GM19328 (cell line): ENCODE data around the gene DNAJC5.
"Not testable (repeated sequence)": the region's sequence is repeated elsewhere in the genome, so short reads cannot be mapped to it uniquely, and the experiment has no call there.

Source experiments
- ATAC-seq: cut with Tn5 transposase; IDR thresholded peaks from one replicate; pipeline ENCODE4 v1.9.1; 2021; ENCODE audit warnings: mild to moderate bottlenecking, moderate library complexity; ENCODE audit not compliant: unreplicated experiment

The DNAJC5 gene

GRCh38 chr20:63952769-63953168 lies 57.8 kb downstream of the DNAJC5 start:
- no peak for ATAC-seq

- no peak for ATAC-seq
Measured at GRCh38 chr20:63953764-63954429, 59.0 kb downstream of the DNAJC5 start.

- ATAC-seq, result peak; percentile 2
Measured at GRCh38 chr20:63955281-63955826, 60.4 kb downstream of the DNAJC5 start.

GRCh38 chr20:63955827-63956663 lies 61.1 kb downstream of the DNAJC5 start, which contains the start of gene UCKL1:
Gene UCKL1, minus strand, starts transcription at chr20:63956416. Its CDS starts 44 bp downstream, at chr20:63956372.
- peak; percentile 66 for ATAC-seq

- ATAC-seq, result peak; percentile 1
Measured at GRCh38 chr20:63956664-63957003, 61.7 kb downstream of the DNAJC5 start.

- no peak for ATAC-seq
Measured at GRCh38 chr20:63957004-63957689, 62.2 kb downstream of the DNAJC5 start.

GRCh38 chr20:63957690-63958441 lies 62.9 kb downstream of the DNAJC5 start:
- no peak for ATAC-seq

- ATAC-seq, result no peak
Measured at GRCh38 chr20:63958471-63958870, 63.5 kb downstream of the DNAJC5 start.

- ATAC-seq, result no peak
Measured at GRCh38 chr20:63958964-63959698, 64.2 kb downstream of the DNAJC5 start.

- no peak for ATAC-seq
Measured at GRCh38 chr20:63959699-63960075, 64.8 kb downstream of the DNAJC5 start.

GRCh38 chr20:63960654-63961621 lies 66.0 kb downstream of the DNAJC5 start:
- not testable (repeated sequence) for ATAC-seq

- ATAC-seq, result no peak
Measured at GRCh38 chr20:63961664-63962425, 66.9 kb downstream of the DNAJC5 start.

GRCh38 chr20:63962426-63963347 lies 67.8 kb downstream of the DNAJC5 start:
- no peak for ATAC-seq

GRCh38 chr20:63963348-63963741 lies 68.4 kb downstream of the DNAJC5 start:
- no peak for ATAC-seq

- ATAC-seq, result no peak
Measured at GRCh38 chr20:63963784-63964301, 68.9 kb downstream of the DNAJC5 start.

GRCh38 chr20:63964412-63964811 lies 69.5 kb downstream of the DNAJC5 start:
- no peak for ATAC-seq
